Right cardiac atrium (tissue), 5 donors: Measurements from ENCODE around the gene TRIB2. TPM values are rescaled to one million over a fixed set of nuclear protein-coding genes. Genes with fewer than 3 reads are reported as not detected.

Experiments used
- ATAC-seq, 2 donors: fragments of 200-7000 bp; cut with Tn5 transposase; one replicate each; pipeline versions ENCODE4 v1.8.0 to v1.9.1; 2020; ENCODE audit warnings: moderate library complexity in 2 of 2, mild to moderate bottlenecking in 1 of 2
- DNase-seq, 3 donors: peaks; one replicate each; pipeline ENCODE4 v3.0.0-alpha.2; 2020
- H3K27ac ChIP-seq: one replicate; pipeline ENCODE4 v1.5.1; 2013; ENCODE audit warnings: mild to moderate bottlenecking, low read length, control low read depth, moderate library complexity
- H3K27me3 ChIP-seq: one replicate; pipeline ENCODE4 v1.6.1; 2013; ENCODE audit not compliant: control insufficient read depth, insufficient read depth
- H3K4me1 ChIP-seq: one replicate; pipeline ENCODE4 v1.6.1; 2013; ENCODE audit warnings: low read length; ENCODE audit not compliant: control insufficient read depth, insufficient read depth
- H3K4me3 ChIP-seq: one replicate; pipeline ENCODE4 v1.5.1; 2013; ENCODE audit warnings: low read length, control low read depth
- H3K9me3 ChIP-seq: one replicate; pipeline ENCODE4 v1.6.1; 2013; ENCODE audit warnings: low read length; ENCODE audit not compliant: control insufficient read depth
- WGBS: extraction: QIAGEN DNeasy Blood & Tissue Kit; methylation state at CpG from one replicate; pipeline ENCODE4 v1.1.7; 2013; 5-methylcytosine and 5-hydroxymethylcytosine counted together
- intact Hi-C, 4 donors: fragments of 100-400 bp; cut with DNase I; formaldehyde crosslinking; loops; one replicate each; pipeline versions ENCODE4 v1.11.0 to v1.14.0; 2022 to 2023
- polyA plus RNA-seq: library from polyadenylated mRNA; stranded (reverse); fragments of 200-250 nt; gene quantifications from one replicate; pipeline ENCODE4 v1.2.3, GENCODE V29; 2013
- total RNA-seq, 4 donors: library from RNA; stranded (reverse); fragmentation: NEBNext Ultra II Directional; extraction: Animal tissue kit (Norgen Biotek cat#: 25700); gene quantifications; one replicate each; pipeline ENCODE4 v1.2.1, GENCODE V29; 2021
- donor health status: healthy with polysubstance abuse.
- donor health status: DM: no; HTN: yes; CAD: no.
- donor health status: DM: no; HTN: no; CAD: no.
- donor health status: DM: no; HTN: yes; CAD: no; lungs with severe emphysema.
- donor health status: DM: yes; HTN: yes; CAD: no.

The TRIB2 gene
- total and polyA plus RNA-seq, 5 donors = 24.7 to 32.2 (median 27.0) TPM

GRCh38 chr2:12767541-12767940 lies 50.8 kb downstream of the TRIB2 start:
- no peak for ATAC-seq
- intact Hi-C loops = no loop called here
- Histone ChIP-seq H3K27ac (no peak overlapping the region), H3K9me3 (no peaks in the 10 kb centered on the region), H3K4me3 (no peak overlapping the region), H3K4me1 (no peaks in the 10 kb centered on the region), H3K27me3 (no peaks in the 10 kb centered on the region)
- WGBS = 94% methylated on average over 8 of the region's 8 CpGs
- no peak for DNase-seq

GRCh38 chr2:12767996-12768624 lies 51.4 kb downstream of the TRIB2 start:
- H3K9me3 ChIP-seq = no peaks in the 10 kb centered on the region
- ATAC-seq (no peak), DNase-seq (no peak)
- no peak overlapping the region for H3K27ac ChIP-seq
- no peaks in the 10 kb centered on the region for H3K27me3 ChIP-seq
- WGBS = 84% methylated on average over 3 of the region's 3 CpGs
- H3K4me3 ChIP-seq = no peak overlapping the region
- no peaks in the 10 kb centered on the region for H3K4me1 ChIP-seq
- intact Hi-C loops = no loop called here

GRCh38 chr2:12769492-12770105 lies 52.9 kb downstream of the TRIB2 start:
- Histone ChIP-seq H3K27ac (no peak overlapping the region), H3K4me3 (no peak overlapping the region), H3K9me3 (no peaks in the 10 kb centered on the region), H3K27me3 (no peaks in the 10 kb centered on the region), H3K4me1 (no peaks in the 10 kb centered on the region)
- DNase-seq (peak; percentile 79 to 90 (median 86)), ATAC-seq (peak; percentile 90 to 95)
- WGBS = 28% methylated on average over 9 of the region's 9 CpGs
- intact Hi-C loops = no loop called here

- Histone ChIP-seq H3K4me3 (no peak overlapping the region), H3K9me3 (no peaks in the 10 kb centered on the region), H3K4me1 (no peaks in the 10 kb centered on the region), H3K27ac (no peak overlapping the region), H3K27me3 (no peaks in the 10 kb centered on the region)
- no peak for DNase-seq
- intact Hi-C loops = no loop called here
- WGBS = 84% methylated on average over 8 of the region's 8 CpGs
- no peak for ATAC-seq
These were observed 53.7 kb downstream of the TRIB2 start for GRCh38 chr2:12770300-12770968.

GRCh38 chr2:12771154-12771553 lies 54.4 kb downstream of the TRIB2 start:
- no peak for ATAC-seq
- no peak for DNase-seq
- Histone ChIP-seq H3K27me3 (no peaks in the 10 kb centered on the region), H3K9me3 (no peaks in the 10 kb centered on the region), H3K4me1 (no peaks in the 10 kb centered on the region), H3K27ac (no peak overlapping the region), H3K4me3 (no peak overlapping the region)
- 94% methylated on average over 3 of the region's 3 CpGs for WGBS
- intact Hi-C loops = no loop called here

GRCh38 chr2:12773586-12774394 lies 57.1 kb downstream of the TRIB2 start:
- no peaks in the 10 kb centered on the region for H3K9me3 ChIP-seq
- ATAC-seq = no peak
- no peaks in the 10 kb centered on the region for H3K27me3 ChIP-seq
- 72% methylated on average over 3 of the region's 3 CpGs for WGBS
- H3K27ac ChIP-seq = no peak overlapping the region
- no peak for DNase-seq
- H3K4me3 ChIP-seq = no peak overlapping the region
- H3K4me1 ChIP-seq = no peaks in the 10 kb centered on the region
- intact Hi-C loops = no loop called here

GRCh38 chr2:12774395-12774727 lies 57.6 kb downstream of the TRIB2 start:
- H3K4me1 ChIP-seq = no peaks in the 10 kb centered on the region
- intact Hi-C loops = no loop called here
- H3K27me3 ChIP-seq = no peaks in the 10 kb centered on the region
- WGBS = 83% methylated on average over 1 of the region's 1 CpG
- no peak overlapping the region for H3K27ac ChIP-seq
- ATAC-seq (no peak), DNase-seq (no peak)
- no peaks in the 10 kb centered on the region for H3K9me3 ChIP-seq
- H3K4me3 ChIP-seq = no peak overlapping the region

- ATAC-seq = no peak
- DNase-seq = no peak
- intact Hi-C loops = no loop called here
- Histone ChIP-seq H3K27ac (no peak overlapping the region), H3K4me3 (no peak overlapping the region), H3K27me3 (no peaks in the 10 kb centered on the region), H3K4me1 (no peaks in the 10 kb centered on the region), H3K9me3 (no peaks in the 10 kb centered on the region)
- 57% methylated on average over 1 of the region's 1 CpG for WGBS
These were observed 59.8 kb downstream of the TRIB2 start for GRCh38 chr2:12776521-12776961.

- intact Hi-C loops = no loop called here
- no peak overlapping the region for H3K27ac ChIP-seq
- DNase-seq (no peak), ATAC-seq (no peak)
- H3K9me3 ChIP-seq = no peaks in the 10 kb centered on the region
- no peaks in the 10 kb centered on the region for H3K27me3 ChIP-seq
- WGBS = 74% methylated on average over 6 of the region's 6 CpGs
- no peaks in the 10 kb centered on the region for H3K4me1 ChIP-seq
- no peak overlapping the region for H3K4me3 ChIP-seq
These were observed 61.6 kb downstream of the TRIB2 start for GRCh38 chr2:12778369-12778768.

- 79% methylated on average over 12 of the region's 12 CpGs for WGBS
- no peaks in the 10 kb centered on the region for H3K27me3 ChIP-seq
- DNase-seq (no peak), ATAC-seq (no peak)
- H3K9me3 ChIP-seq = no peaks in the 10 kb centered on the region
- no peak overlapping the region for H3K4me3 ChIP-seq
- H3K4me1 ChIP-seq = no peaks in the 10 kb centered on the region
- intact Hi-C loops = no loop called here
- H3K27ac ChIP-seq = no peak overlapping the region
These were observed 62.3 kb downstream of the TRIB2 start for GRCh38 chr2:12778811-12779579.
